ENCODE results near the gene CAPN5. TPM values are rescaled to one million over a fixed set of nuclear protein-coding genes. Genes with fewer than 3 reads are reported as not detected.

The CAPN5 gene
- polyA plus RNA-seq, 4 donors = 22.6 to 31.9 (median 27.0) TPM

GRCh38 chr11:77159937-77160495 is 93.2 kb downstream of the CAPN5 start:
- no peak for DNase-seq (ENCODE audit: low read depth in 4 of 4, low spot score in 3 of 4)

GRCh38 chr11:77163271-77163670 is 96.5 kb downstream of the CAPN5 start:
- DNase-seq (ENCODE audit: low read depth in 4 of 4, low spot score in 3 of 4) = no peak

- no peak for DNase-seq (ENCODE audit: low read depth in 4 of 4, low spot score in 3 of 4)
These were observed 98.3 kb downstream of the CAPN5 start for GRCh38 chr11:77165066-77165465.

- DNase-seq (ENCODE audit: low read depth in 4 of 4, low spot score in 3 of 4) = no peak
These were observed 99.2 kb downstream of the CAPN5 start for GRCh38 chr11:77166021-77166420.

GRCh38 chr11:77167111-77167626 is 100.4 kb downstream of the CAPN5 start:
- DNase-seq (ENCODE audit: low read depth in 4 of 4, low spot score in 3 of 4) = no peak

- DNase-seq (ENCODE audit: low read depth in 4 of 4, low spot score in 3 of 4) = no peak
These were observed 101.0 kb downstream of the CAPN5 start for GRCh38 chr11:77167791-77168190.

GRCh38 chr11:77170107-77170506 is 103.3 kb downstream of the CAPN5 start:
- DNase-seq (ENCODE audit: low read depth in 4 of 4, low spot score in 3 of 4) = no peak

- no peak for DNase-seq (ENCODE audit: low read depth in 4 of 4, low spot score in 3 of 4)
These were observed 104.5 kb downstream of the CAPN5 start for GRCh38 chr11:77171254-77171653.

- DNase-seq (ENCODE audit: low read depth in 4 of 4, low spot score in 3 of 4) = no peak
These were observed 105.3 kb downstream of the CAPN5 start for GRCh38 chr11:77171885-77172665.

- no peak for DNase-seq (ENCODE audit: low read depth in 4 of 4, low spot score in 3 of 4)
These were observed 105.9 kb downstream of the CAPN5 start for GRCh38 chr11:77172666-77172982.

GRCh38 chr11:77173494-77173893 is 106.7 kb downstream of the CAPN5 start:
- no peak for DNase-seq (ENCODE audit: low read depth in 4 of 4, low spot score in 3 of 4)

GRCh38 chr11:77174559-77174958 is 107.8 kb downstream of the CAPN5 start:
- no peak for DNase-seq (ENCODE audit: low read depth in 4 of 4, low spot score in 3 of 4)

GRCh38 chr11:77175021-77175842 is 108.5 kb downstream of the CAPN5 start:
- no peak for DNase-seq (ENCODE audit: low read depth in 4 of 4, low spot score in 3 of 4)

Other genes with a start within 250 kb of the CAPN5 start
- gene ACER3, start 206.1 kb upstream of the CAPN5 start, polyA plus RNA-seq (ENCODE audit: insufficient read length in 4 of 4) = 10 to 100 TPM; 13.4 to 18.0 (median 17.3) TPM
- under 1 TPM in 1 of 4 donors, not detected in 3; 0.03 TPM for gene B3GNT6, start 32.6 kb upstream of the CAPN5 start, polyA plus RNA-seq (ENCODE audit: insufficient read length in 4 of 4)
- under 1 TPM in 1 of 4 donors, not detected in 3; 0.18 TPM for gene OMP, start 35.9 kb downstream of the CAPN5 start, polyA plus RNA-seq (ENCODE audit: insufficient read length in 4 of 4)
- gene MYO7A, start 61.3 kb downstream of the CAPN5 start, polyA plus RNA-seq (ENCODE audit: insufficient read length in 4 of 4) = 1 to 10 TPM; 1.9 to 3.3 (median 2.8) TPM
- under 1 TPM in 3 of 4 donors, not detected in 1; 0.08 to 0.49 (median 0.21) TPM for gene GDPD4, start 234.7 kb downstream of the CAPN5 start, polyA plus RNA-seq (ENCODE audit: insufficient read length in 4 of 4)